Mesenchymal stem cell (in vitro differentiated cells and primary cell): ENCODE measurements around the gene SUN1.
"Not testable (repeated sequence)": the region's sequence is repeated elsewhere in the genome, so short reads cannot be mapped to it uniquely, and the experiment has no call there.

ENCODE experiments used
- DNase-seq: peaks from one replicate; pipeline ENCODE4 v3.0.0-alpha.2; 2013
- H2AFZ ChIP-seq: one replicate; pipeline ENCODE4 v1.6.1; 2013; ENCODE audit warnings: low read depth, mild to moderate bottlenecking, control low read depth, inconsistent platforms, low read length, moderate library complexity
- H2AK5ac ChIP-seq: 2 replicates; pipeline ENCODE4 v1.6.1; 2013; ENCODE audit warnings: low read length, moderate library complexity, mild to moderate bottlenecking, inconsistent platforms; ENCODE audit not compliant: severe bottlenecking
- H2BK120ac ChIP-seq: one replicate; pipeline ENCODE4 v1.6.1; 2013; ENCODE audit warnings: low read depth, mild to moderate bottlenecking, inconsistent platforms, low read length, moderate library complexity
- H2BK12ac ChIP-seq, 2 experiments: one replicate each; pipeline ENCODE4 v1.6.1; 2013; ENCODE audit warnings: inconsistent platforms in 2 of 2, low read length in 2 of 2, mild to moderate bottlenecking in 2 of 2, moderate library complexity in 2 of 2, control low read depth in 1 of 2
- H2BK15ac ChIP-seq: one replicate; pipeline ENCODE4 v1.6.1; 2013; ENCODE audit warnings: mild to moderate bottlenecking, low read depth, inconsistent platforms; ENCODE audit not compliant: poor library complexity, severe bottlenecking
- H2BK5ac ChIP-seq: 2 replicates; pipeline ENCODE4 v1.6.1; 2013; ENCODE audit warnings: low read depth, mild to moderate bottlenecking, low read length, control low read depth, inconsistent platforms; ENCODE audit not compliant: poor library complexity, severe bottlenecking
- H3K14ac ChIP-seq, 2 experiments: one replicate each; pipeline ENCODE4 v1.6.1; 2013; ENCODE audit warnings: inconsistent platforms in 2 of 2, low read length in 2 of 2, control low read depth in 1 of 2, mild to moderate bottlenecking in 1 of 2, moderate library complexity in 1 of 2
- H3K18ac ChIP-seq, 2 experiments: one replicate each; pipeline ENCODE4 v1.6.1; 2013; ENCODE audit warnings: inconsistent platforms in 2 of 2, low read length in 2 of 2, control low read depth in 1 of 2, low read depth in 1 of 2, mild to moderate bottlenecking in 1 of 2
- H3K23ac ChIP-seq, 2 experiments: one replicate each; pipeline ENCODE4 v1.6.1; 2013; ENCODE audit warnings: inconsistent platforms in 2 of 2, low read length in 2 of 2, mild to moderate bottlenecking in 2 of 2, moderate library complexity in 2 of 2, control low read depth in 1 of 2
- H3K27ac ChIP-seq: 2 replicates; pipeline ENCODE4 v1.5.1; 2013; ENCODE audit warnings: mild to moderate bottlenecking, moderate library complexity, low read length, control low read depth, inconsistent platforms; ENCODE audit not compliant: poor library complexity, severe bottlenecking
- H3K27me3 ChIP-seq, 2 experiments: 2 replicates each; pipeline versions ENCODE4 v1.6.1 to v1.7.0; 2013; ENCODE audit warnings: low read length in 2 of 2, mild to moderate bottlenecking in 2 of 2, moderate library complexity in 2 of 2, control low read depth in 1 of 2, inconsistent platforms in 1 of 2; ENCODE audit not compliant: control insufficient read depth in 1 of 2, insufficient read depth in 1 of 2
- H3K36me3 ChIP-seq, 2 experiments: 2 replicates each; pipeline versions ENCODE4 v1.6.1 to v1.7.0; 2013; ENCODE audit warnings: low read length in 2 of 2, control low read depth in 1 of 2, inconsistent platforms in 1 of 2, low read depth in 1 of 2, mild to moderate bottlenecking in 1 of 2; ENCODE audit not compliant: insufficient read depth in 2 of 2, control insufficient read depth in 1 of 2
- H3K4ac ChIP-seq, 2 experiments: one replicate each; pipeline ENCODE4 v1.6.1; 2013; ENCODE audit warnings: inconsistent platforms in 2 of 2, low read length in 2 of 2, mild to moderate bottlenecking in 2 of 2, moderate library complexity in 2 of 2, control low read depth in 1 of 2, low read depth in 1 of 2
- H3K4me1 ChIP-seq: 2 replicates; pipeline ENCODE4 v1.6.1; 2013; ENCODE audit warnings: low read depth, low read length, control low read depth; ENCODE audit not compliant: control insufficient read depth, insufficient read depth
- H3K4me2 ChIP-seq: 2 replicates; pipeline ENCODE4 v1.6.1; 2013; ENCODE audit warnings: low read length, mild to moderate bottlenecking, inconsistent platforms; ENCODE audit not compliant: poor library complexity, severe bottlenecking
- H3K4me3 ChIP-seq, 2 experiments: 2 replicates each; pipeline versions ENCODE4 v1.5.1 to v1.7.0; 2013; ENCODE audit warnings: low read length in 2 of 2, mild to moderate bottlenecking in 2 of 2, control low read depth in 1 of 2, low read depth in 1 of 2; ENCODE audit not compliant: insufficient read depth in 1 of 2
- H3K79me1 ChIP-seq: replicated peaks from 2 replicates; pipeline ENCODE4 v1.6.1; 2013; ENCODE audit warnings: mild to moderate bottlenecking, control low read depth, low read length, inconsistent platforms; ENCODE audit not compliant: poor library complexity, severe bottlenecking
- H3K9ac ChIP-seq: 2 replicates; pipeline ENCODE4 v1.7.0; 2013; ENCODE audit warnings: mild to moderate bottlenecking, low read length, moderate library complexity
- H3K9me3 ChIP-seq: 2 replicates; pipeline ENCODE4 v1.7.0; 2013; ENCODE audit warnings: mild to moderate bottlenecking, low read length; ENCODE audit not compliant: control insufficient read depth
- H4K8ac ChIP-seq: one replicate; pipeline ENCODE4 v1.6.1; 2013; ENCODE audit warnings: inconsistent platforms, mild to moderate bottlenecking, low read length, moderate library complexity
- H4K91ac ChIP-seq: one replicate; pipeline ENCODE4 v1.6.1; 2013; ENCODE audit warnings: mild to moderate bottlenecking, low read length, inconsistent platforms
- WGBS: methylation state at CpG from one replicate; pipeline ENCODE4 v1.1.7; 2013; ENCODE audit warnings: mixed read lengths; 5-methylcytosine and 5-hydroxymethylcytosine counted together

SUN1 gene

DNA sequence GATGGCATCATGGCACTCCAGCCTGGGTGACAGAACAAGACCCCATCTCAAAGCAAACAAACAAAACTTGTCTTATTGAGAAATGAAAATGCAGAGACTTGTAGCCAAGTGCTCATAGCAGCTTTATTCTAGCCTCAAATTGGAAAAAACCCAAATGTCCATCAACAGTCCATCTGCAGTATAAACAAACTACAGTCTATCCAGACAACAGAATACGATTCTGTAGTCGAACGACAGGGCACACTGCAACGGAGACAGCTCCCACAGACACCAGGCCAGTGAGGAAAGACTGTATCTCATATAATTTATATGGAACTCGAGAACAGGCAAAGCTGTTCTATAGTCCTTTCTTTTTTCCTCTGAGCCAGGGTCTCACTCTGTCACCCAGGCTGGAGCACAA, 40.8 kb upstream of the SUN1 start:
- no peak for DNase-seq
- no peak overlapping the region for H3K9ac ChIP-seq
- no peak overlapping the region for H4K91ac ChIP-seq
- H2AFZ ChIP-seq = no peak overlapping the region
- peaks cover 6% of the 10 kb centered on the region for H3K79me1 ChIP-seq
- H3K4ac ChIP-seq = no peak overlapping the region
- H2AK5ac ChIP-seq = no peak overlapping the region
- H2BK12ac ChIP-seq = no peak overlapping the region
- no peak overlapping the region for H3K27ac ChIP-seq
- H3K4me2 ChIP-seq = no peak overlapping the region
- no peaks in the 10 kb centered on the region for H3K9me3 ChIP-seq
- H3K27me3 ChIP-seq = no peaks in the 10 kb centered on the region
- no peak overlapping the region for H3K18ac ChIP-seq
- no peak overlapping the region for H4K8ac ChIP-seq
- H2BK15ac ChIP-seq = no peak overlapping the region
- no peak overlapping the region for H3K14ac ChIP-seq
- H3K36me3 ChIP-seq = peaks cover 13% of the 10 kb centered on the region in 2 experiments
- no peak overlapping the region for H3K23ac ChIP-seq
- no peak overlapping the region for H3K4me3 ChIP-seq
- peaks cover 3% of the 10 kb centered on the region for H3K4me1 ChIP-seq
- H2BK5ac ChIP-seq = no peak overlapping the region
- whole genome bisulfite sequencing = 74% methylated on average over 5 of the region's 5 CpGs
- H2BK120ac ChIP-seq = no peak overlapping the region

DNA sequence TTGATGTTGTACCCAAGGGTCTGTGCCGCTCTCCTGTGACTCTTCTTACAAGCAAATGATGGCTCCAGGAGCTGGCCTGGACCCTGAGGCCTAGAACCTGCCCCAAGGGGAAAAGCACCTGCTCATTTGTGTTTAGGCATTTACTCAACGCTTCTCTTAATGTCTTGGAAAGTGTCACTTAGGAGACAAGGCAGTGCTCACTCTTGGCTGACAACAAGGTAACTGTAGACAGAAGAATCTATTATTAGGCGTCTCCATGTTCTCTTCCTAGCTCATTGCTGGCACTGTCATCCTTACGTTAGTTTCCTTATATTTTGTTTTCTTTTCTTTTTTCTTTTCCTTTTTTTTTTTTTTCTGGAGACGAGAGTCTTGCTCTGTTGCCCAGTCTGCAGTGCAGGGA, 38.1 kb upstream of the SUN1 start:
- no peak overlapping the region for H2BK12ac ChIP-seq
- H3K4me1 ChIP-seq = no peaks in the 10 kb centered on the region
- DNase-seq = no peak
- H4K8ac ChIP-seq = no peak overlapping the region
- no peaks in the 10 kb centered on the region for H3K9me3 ChIP-seq
- H3K27ac ChIP-seq = no peak overlapping the region
- no peak overlapping the region for H2BK120ac ChIP-seq
- 79% methylated on average over 5 of the region's 5 CpGs for WGBS
- H3K4ac ChIP-seq = no peak overlapping the region
- peaks cover 8 to 14% of the 10 kb centered on the region in 2 experiments for H3K36me3 ChIP-seq
- no peak overlapping the region for H3K4me2 ChIP-seq
- no peak overlapping the region for H2AFZ ChIP-seq
- H3K4me3 ChIP-seq = no peak overlapping the region
- no peak overlapping the region for H4K91ac ChIP-seq
- no peak overlapping the region for H2BK5ac ChIP-seq
- no peaks in the 10 kb centered on the region for H3K79me1 ChIP-seq
- H2AK5ac ChIP-seq = no peak overlapping the region
- H3K18ac ChIP-seq = no peak overlapping the region
- no peaks in the 10 kb centered on the region for H3K27me3 ChIP-seq
- H3K23ac ChIP-seq = no peak overlapping the region
- H3K14ac ChIP-seq = no peak overlapping the region
- no peak overlapping the region for H2BK15ac ChIP-seq
- H3K9ac ChIP-seq = no peak overlapping the region

DNA sequence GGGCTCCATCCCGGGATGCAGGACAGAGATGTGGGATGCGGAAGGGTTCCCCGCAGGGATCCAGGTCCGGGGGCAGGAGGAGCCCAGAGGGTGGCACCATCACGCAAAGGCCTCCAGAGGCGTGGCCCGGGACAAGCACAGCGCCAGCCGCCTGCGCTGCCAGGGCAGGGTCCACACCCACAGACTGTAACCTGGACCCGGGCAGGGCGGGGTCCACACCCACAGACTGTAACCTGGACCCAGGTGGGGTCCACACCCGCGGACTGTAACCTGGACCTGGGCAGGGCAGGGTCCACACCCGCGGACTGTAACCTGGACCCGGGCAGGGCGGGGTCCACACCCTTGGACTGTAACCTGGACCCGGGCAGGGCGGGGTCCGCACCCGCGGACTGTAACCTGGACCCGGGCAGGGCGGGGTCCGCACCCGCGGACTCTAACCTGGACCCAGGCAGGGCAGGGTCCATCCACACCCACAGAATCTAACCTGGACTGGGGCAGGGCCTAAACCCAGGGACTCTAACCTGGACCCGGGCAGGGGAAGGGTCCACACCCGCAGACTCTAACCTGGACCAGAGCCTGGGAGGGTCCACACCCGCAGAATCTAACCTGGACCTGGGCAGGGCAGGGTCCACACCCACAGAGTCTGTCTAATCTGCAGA, 37.5 kb upstream of the SUN1 start:
- no peak overlapping the region for H3K4ac ChIP-seq
- no peak overlapping the region for H2BK5ac ChIP-seq
- H3K4me2 ChIP-seq = no peak overlapping the region
- no peaks in the 10 kb centered on the region for H3K9me3 ChIP-seq
- H3K36me3 ChIP-seq = peaks cover 8 to 13% of the 10 kb centered on the region in 2 experiments
- no peak overlapping the region for H2AFZ ChIP-seq
- H4K8ac ChIP-seq = no peak overlapping the region
- H2AK5ac ChIP-seq = no peak overlapping the region
- no peak overlapping the region for H4K91ac ChIP-seq
- no peak overlapping the region for H3K14ac ChIP-seq
- no peak overlapping the region for H3K27ac ChIP-seq
- WGBS = 94% methylated on average over 31 of the region's 31 CpGs
- H3K18ac ChIP-seq = no peak overlapping the region
- no peak overlapping the region for H2BK120ac ChIP-seq
- no peak overlapping the region for H2BK12ac ChIP-seq
- no peak for DNase-seq
- no peak overlapping the region for H2BK15ac ChIP-seq
- no peaks in the 10 kb centered on the region for H3K79me1 ChIP-seq
- no peaks in the 10 kb centered on the region for H3K4me1 ChIP-seq
- no peaks in the 10 kb centered on the region for H3K27me3 ChIP-seq
- no peak overlapping the region for H3K9ac ChIP-seq
- H3K4me3 ChIP-seq = no peak overlapping the region
- no peak overlapping the region for H3K23ac ChIP-seq

DNA sequence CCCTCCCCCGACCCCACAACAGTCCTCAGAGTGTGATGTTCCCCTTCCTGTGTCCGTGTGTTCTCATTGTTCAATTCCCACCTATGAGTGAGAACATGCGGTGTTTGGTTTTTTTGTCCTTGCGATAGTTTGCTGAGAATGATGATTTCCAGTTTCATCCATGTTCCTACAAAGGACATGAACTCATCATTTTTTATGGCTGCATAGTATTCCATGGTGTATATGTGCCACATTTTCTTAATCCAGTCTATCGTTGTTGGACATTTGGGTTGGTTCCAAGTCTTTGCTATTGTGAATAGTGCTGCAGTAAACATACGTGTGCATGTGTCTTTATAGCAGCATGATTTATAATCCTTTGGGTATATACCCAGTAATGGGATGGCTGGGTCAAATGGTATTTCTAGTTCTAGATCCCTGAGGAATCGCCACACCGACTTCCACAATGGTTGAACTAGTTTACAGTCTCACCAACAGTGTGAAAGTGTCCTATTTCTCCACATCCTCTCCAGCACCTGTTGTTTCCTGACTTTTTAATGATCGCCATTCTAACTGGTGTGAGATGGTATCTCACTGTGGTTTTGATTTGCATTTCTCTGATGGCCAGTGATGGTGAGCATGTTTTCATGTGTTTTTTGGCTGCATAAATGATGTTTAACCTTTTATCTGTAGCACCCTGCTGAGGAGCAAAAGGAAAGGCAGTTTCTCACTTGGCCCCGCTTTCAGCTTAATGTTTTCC, 35.7 kb upstream of the SUN1 start:
- not testable (repeated sequence) for DNase-seq, H3K18ac ChIP-seq, H2BK12ac ChIP-seq, H3K4ac ChIP-seq, H2AFZ ChIP-seq, H4K8ac ChIP-seq, H3K27me3 ChIP-seq, H3K36me3 ChIP-seq, H3K4me3 ChIP-seq, H3K9ac ChIP-seq, H3K14ac ChIP-seq, H3K4me2 ChIP-seq, H3K9me3 ChIP-seq, H3K23ac ChIP-seq, H4K91ac ChIP-seq, H2AK5ac ChIP-seq, H3K27ac ChIP-seq, H2BK120ac ChIP-seq, H3K79me1 ChIP-seq, H2BK5ac ChIP-seq, H2BK15ac ChIP-seq, H3K4me1 ChIP-seq
- 88% methylated on average over 2 of the region's 10 CpGs for WGBS
